ENCODE measurements around the gene DOC2B. TPM values are rescaled to one million over a fixed set of nuclear protein-coding genes. Genes with fewer than 3 reads are reported as not detected.

The DOC2B gene
- total RNA-seq, 1 experiment from 2014 or later: 1.5 TPM

- H3K9me3 ChIP-seq (ENCODE audit: control insufficient read depth, insufficient read depth, low read depth, low read length): no peaks in the 10 kb centered on the region
- no peaks in the 10 kb centered on the region for H3K36me3 ChIP-seq (ENCODE audit: control insufficient read depth, insufficient read depth, low read length)
- H3K27ac ChIP-seq (ENCODE audit: low read length): no peak overlapping the region
- no TSS peak for BruUV-seq (replicated peaks)
- ChIA-PET POLR2A (interaction anchor here (0.6 kb wide), 1 partner anchor 12 kb away, joined by 8 read pairs; no protein-coding TSS in a partner anchor), CTCF (interaction anchor here (0.7 to 0.9 kb wide), 2 partner anchors 232 to 376 kb away, joined by 3 to 6 read pairs; no protein-coding TSS in a partner anchor)
- no peaks in the 10 kb centered on the region for H3K27me3 ChIP-seq (ENCODE audit: control insufficient read depth, insufficient read depth, low read length)
- H3K4me1 ChIP-seq (ENCODE audit: control insufficient read depth, insufficient read depth, low read length): no peaks in the 10 kb centered on the region
- ATAC-seq (peak; percentile 83), DNase-seq (ENCODE audit: low read depth, low spot score) (peak; percentile 10)
- in situ Hi-C loops (cut with HindIII; ENCODE audit: low pct_unique_long_range_greater_than_20kb, low sequenced_read_pairs) (no loop called here), intact Hi-C loops (cut with micrococcal nuclease; ENCODE audit: unreplicated experiment) (no loop called here)
- H3K4me3 ChIP-seq (ENCODE audit: low read depth in 2 of 2, low read length in 2 of 2): no peak overlapping the region
- TF ChIP-seq CTCF (IDR thresholded peaks at IDR 0.05) (peak; percentile 76), REST (IDR thresholded peaks at IDR 0.05; ENCODE audit: insufficient read depth in 1 of 2, low read depth in 2 of 2, low read length in 1 of 2) (no peak)
These were observed 16.9 kb downstream of the DOC2B start for GRCh38 chr17:164303-165235.

GRCh38 chr17:163514-164098 lies 17.8 kb downstream of the DOC2B start:
- TF ChIP-seq POLR2AphosphoS5 (IDR thresholded peaks at IDR 0.05; ENCODE audit: low read depth, low read length): no peak
- no peak for TF ChIP-seq TCF7L2 (IDR thresholded peaks at IDR 0.05; ENCODE audit: low read depth, low read length)
- TF ChIP-seq REST (IDR thresholded peaks at IDR 0.05; ENCODE audit: insufficient read depth in 1 of 2, low read depth in 2 of 2, low read length in 1 of 2): no peak
- TF ChIP-seq CTCF (IDR thresholded peaks at IDR 0.05): no peak; the same call in 1 of the 2 replicates
- in situ Hi-C loops (cut with HindIII; ENCODE audit: low pct_unique_long_range_greater_than_20kb, low sequenced_read_pairs): no loop called here
- ChIA-PET POLR2A (no interaction called here), CTCF (no interaction called here)
- no TSS peak for BruUV-seq (replicated peaks)
- H3K4me3 ChIP-seq (ENCODE audit: low read depth in 2 of 2, low read length in 2 of 2): no peak overlapping the region
- ATAC-seq: peak; percentile 47; the same call in 1 of the 2 replicates
- no peaks in the 10 kb centered on the region for H3K9me3 ChIP-seq (ENCODE audit: control insufficient read depth, insufficient read depth, low read depth, low read length)
- no peaks in the 10 kb centered on the region for H3K4me1 ChIP-seq (ENCODE audit: control insufficient read depth, insufficient read depth, low read length)
- H3K27ac ChIP-seq (ENCODE audit: low read length): no peak overlapping the region
- H3K27me3 ChIP-seq (ENCODE audit: control insufficient read depth, insufficient read depth, low read length): no peaks in the 10 kb centered on the region
- intact Hi-C loops (cut with micrococcal nuclease; ENCODE audit: unreplicated experiment): no loop called here
- no peak for DNase-seq (ENCODE audit: low read depth, low spot score)
- no peaks in the 10 kb centered on the region for H3K36me3 ChIP-seq (ENCODE audit: control insufficient read depth, insufficient read depth, low read length)
